HCT116 (cell line): Measurements from ENCODE around the gene IL21R. TPM values are rescaled to one million over a fixed set of nuclear protein-coding genes. Genes with fewer than 3 reads are reported as not detected.

Experiments
- ATAC-seq: fragments of 200-7000 bp; cut with Tn5 transposase; 2 replicates; pipeline ENCODE4 v1.9.1; 2020; ENCODE audit warnings: mild to moderate bottlenecking, moderate library complexity
- BruUV-seq: library from RNA; stranded (reverse); fragments of 400-500 nt; replicated peaks from 2 replicates; lab custom pipeline; 2021; lab: Mats Ljungman, UMichigan
- CTCF ChIA-PET: fragments of 300-600 bp; sonication (Branson Sonifier 250); formaldehyde crosslinking; loops from one replicate; lab custom pipeline; 2021; ENCODE audit warnings: antibody characterized with exemption; lab: Charles Lee
- POLR2A ChIA-PET: fragments of 300-600, 350-600 bp; sonication (Branson Sonifier 250); formaldehyde crosslinking; loops from one replicate; lab custom pipeline; 2021; ENCODE audit warnings: antibody characterized with exemption; lab: Charles Lee
- RAD21 ChIA-PET, 2 experiments: fragments of 300-600 bp; sonication (Branson Sonifier 250); formaldehyde crosslinking; loops; one replicate each; lab custom pipeline; 2023; ENCODE audit warnings: low total read pairs in 2 of 2; ENCODE audit not compliant: uncharacterized antibody in 2 of 2, unreplicated experiment in 2 of 2, low non-redundant PET in 1 of 2; lab: Charles Lee
- DNase-seq: peaks from one replicate; pipeline ENCODE4 v3.0.0-alpha.2; 2010; ENCODE audit warnings: low read depth, low spot score
- H2AFZ ChIP-seq: fragments of 200-600 bp; shearing (Covaris generic), sonication (generic); 2 replicates; pipeline ENCODE4 v1.6.1; 2017; ENCODE audit warnings: low read depth, mixed run types, mixed read lengths, antibody characterized with exemption, low read length; ENCODE audit not compliant: poor library complexity, severe bottlenecking
- H3K27ac ChIP-seq: 2 replicates; pipeline ENCODE4 v1.5.1; 2012; ENCODE audit warnings: low read depth, low read length
- H3K27me3 ChIP-seq: fragments of 200-600 bp; sonication (generic); 2 replicates; pipeline ENCODE4 v1.6.1; 2016; ENCODE audit warnings: mixed run types, low read length, mixed read lengths; ENCODE audit not compliant: insufficient read depth
- H3K36me3 ChIP-seq, 2 experiments: fragments of 200-500 bp in 1 of 2; fragments of 200-600 bp in 1 of 2; sonication (Bioruptor generic) in 1 of 2; sonication (generic) in 1 of 2; 2 replicates each; pipeline versions ENCODE4 v1.5.1 to v1.6.1; 2014 to 2016; ENCODE audit warnings: low read length in 2 of 2, inconsistent platforms in 1 of 2, mixed read lengths in 1 of 2, mixed run types in 1 of 2; ENCODE audit not compliant: insufficient read depth in 2 of 2, control insufficient read depth in 1 of 2
- H3K4me1 ChIP-seq, 2 experiments: fragments of 200-600 bp in 1 of 2; sonication (generic) in 1 of 2; 2 replicates each; pipeline versions ENCODE4 v1.5.1 to v1.6.1; 2012 to 2017; ENCODE audit warnings: low read length in 2 of 2, inconsistent platforms in 1 of 2, mild to moderate bottlenecking in 1 of 2, mixed read lengths in 1 of 2, mixed run types in 1 of 2, moderate library complexity in 1 of 2; ENCODE audit not compliant: insufficient read depth in 2 of 2, control insufficient read depth in 1 of 2
- H3K4me2 ChIP-seq: fragments of 200-600 bp; sonication (generic); 2 replicates; pipeline ENCODE4 v1.6.1; 2017; ENCODE audit warnings: mixed run types, low read length, mixed read lengths
- H3K4me3 ChIP-seq, 2 experiments: fragments of 200-600 bp in 1 of 2; sonication (generic) in 1 of 2; replicated peaks in 1 of 2; 2 replicates each; pipeline ENCODE4 v1.5.1; 2011 to 2016; ENCODE audit warnings: low read length in 2 of 2, control low read depth in 1 of 2, low read depth in 1 of 2, mild to moderate bottlenecking in 1 of 2, mixed read lengths in 1 of 2, mixed run types in 1 of 2
- H3K79me2 ChIP-seq: fragments of 200-600 bp; sonication (generic); 2 replicates; pipeline ENCODE4 v1.6.1; 2017; ENCODE audit warnings: mild to moderate bottlenecking, mixed run types, low read length, moderate library complexity, mixed read lengths; ENCODE audit not compliant: insufficient read depth
- H3K9ac ChIP-seq: fragments of 200-600 bp; sonication (generic); 2 replicates; pipeline ENCODE4 v1.6.1; 2016; ENCODE audit warnings: low read length, mixed read lengths
- H3K9me2 ChIP-seq: fragments of 200-600 bp; sonication (generic), shearing (Covaris generic); 2 replicates; pipeline ENCODE4 v1.6.1; 2017; ENCODE audit warnings: mixed run types, mild to moderate bottlenecking, moderate library complexity; ENCODE audit not compliant: insufficient read depth
- H3K9me3 ChIP-seq, 2 experiments: fragments of 200-500 bp in 1 of 2; fragments of 200-600 bp in 1 of 2; sonication (Bioruptor generic) in 1 of 2; sonication (generic) in 1 of 2; 2 replicates each; pipeline ENCODE4 v1.6.1; 2014 to 2017; ENCODE audit warnings: low read length in 2 of 2, mixed read lengths in 2 of 2, inconsistent platforms in 1 of 2, low read depth in 1 of 2, mild to moderate bottlenecking in 1 of 2, mixed run types in 1 of 2, moderate library complexity in 1 of 2; ENCODE audit not compliant: control insufficient read depth in 1 of 2, insufficient read depth in 1 of 2
- H4K20me1 ChIP-seq: fragments of 200-600 bp; sonication (generic), shearing (Covaris generic); 2 replicates; pipeline ENCODE4 v1.6.1; 2017; ENCODE audit warnings: mixed run types, mild to moderate bottlenecking, moderate library complexity; ENCODE audit not compliant: insufficient read depth
- ATF3 ChIP-seq: IDR thresholded peaks from 2 replicates; pipeline ENCODE4 v1.6.1; 2012
- CBX3 ChIP-seq: IDR thresholded peaks from 2 replicates; pipeline ENCODE4 v1.6.1; 2012; ENCODE audit warnings: low read depth
- EZH2 ChIP-seq: fragments of 200-600 bp; sonication (generic); IDR thresholded peaks from 2 replicates; pipeline ENCODE4 v1.6.1; 2017; ENCODE audit warnings: antibody characterized with exemption, mixed run types
- EZH2phosphoT487 ChIP-seq: fragments of 200-600 bp; IDR thresholded peaks from 2 replicates; pipeline ENCODE4 v1.6.1; 2018; ENCODE audit warnings: antibody characterized with exemption, borderline replicate concordance
- FOSL1 ChIP-seq: IDR thresholded peaks from 2 replicates; pipeline ENCODE4 v1.6.1; 2012; ENCODE audit warnings: low read depth
- JUND ChIP-seq: IDR thresholded peaks from 2 replicates; pipeline ENCODE4 v1.6.1; 2012
- MAX ChIP-seq: IDR thresholded peaks from 2 replicates; pipeline ENCODE4 v1.6.1; 2012
- POLR2AphosphoS5 ChIP-seq: IDR thresholded peaks from 2 replicates; pipeline ENCODE4 v1.6.1; 2011; ENCODE audit warnings: mild to moderate bottlenecking, low read depth, low read length, moderate library complexity
- REST ChIP-seq: IDR thresholded peaks from 2 replicates; pipeline ENCODE4 v1.6.1; 2012; ENCODE audit warnings: low read depth
- SIN3A ChIP-seq: IDR thresholded peaks from 2 replicates; pipeline ENCODE4 v1.6.1; 2012; ENCODE audit warnings: low read depth
- SP1 ChIP-seq: IDR thresholded peaks from 2 replicates; pipeline ENCODE4 v1.6.1; 2012; ENCODE audit warnings: low read depth
- ZBTB33 ChIP-seq: IDR thresholded peaks from 2 replicates; pipeline ENCODE4 v1.6.1; 2011; ENCODE audit warnings: mild to moderate bottlenecking, low read length, moderate library complexity; ENCODE audit not compliant: insufficient replicate concordance; ENCODE audit errors: extremely low read depth
- ZFX ChIP-seq: fragments of 450-650 bp; IDR thresholded peaks from 2 replicates; pipeline ENCODE4 v1.6.1; 2017
- ZNF274 ChIP-seq: fragments of 200-500 bp; sonication (Bioruptor generic); IDR thresholded peaks from 2 replicates; pipeline ENCODE4 v1.6.1; 2014; ENCODE audit warnings: mild to moderate bottlenecking, low read depth, low read length, inconsistent platforms
- intact Hi-C: fragments of 100-400 bp; cut with micrococcal nuclease; formaldehyde crosslinking; loops from 2 replicates; pipeline ENCODE4 v1.10.0; 2022
- total RNA-seq: library from RNA; stranded (reverse); gene quantifications from one replicate; pipeline ENCODE4 v1.2.1, GENCODE V29; 2021; ENCODE audit not compliant: unreplicated experiment

The IL21R gene
- total RNA-seq, 1 experiment from 2014 or later: 1.2 TPM

- H3K9me3 ChIP-seq: no peaks in the 10 kb centered on the region
- no peak overlapping the region for H3K4me3 ChIP-seq
- RAD21 ChIA-PET: no interaction called here
- no peaks in the 10 kb centered on the region for H4K20me1 ChIP-seq
- H3K79me2 ChIP-seq: no peaks in the 10 kb centered on the region
- TF ChIP-seq JUND: no peak
- TF ChIP-seq REST: no peak
- TF ChIP-seq ATF3: no peak
- no peak for TF ChIP-seq EZH2
- no peak for TF ChIP-seq EZH2phosphoT487
- TF ChIP-seq ZFX: no peak
- TF ChIP-seq POLR2AphosphoS5: no peak
- no peak for TF ChIP-seq FOSL1
- no peak for TF ChIP-seq ZNF274
- no peak for TF ChIP-seq ZBTB33
- no peak for TF ChIP-seq CBX3
- TF ChIP-seq SIN3A: no peak
- TF ChIP-seq MAX: no peak
- TF ChIP-seq SP1: no peak
- TF ChIP-seq, all 23 proteins: peak for 0
- Histone ChIP-seq H3K4me2 (no peak overlapping the region), H3K4me1 (no peaks in the 10 kb centered on the region), H3K9me2 (no peaks in the 10 kb centered on the region), H2AFZ (no peak overlapping the region), H3K9ac (no peak overlapping the region), H3K36me3 (peaks cover 55 to 70% of the 10 kb centered on the region in 2 experiments), H3K27ac (no peak overlapping the region), H3K27me3 (no peaks in the 10 kb centered on the region)
- no TSS peak for BruUV-seq
- DNase-seq (no peak), ATAC-seq (no peak)
- ChIA-PET POLR2A (no interaction called here), CTCF (no interaction called here)
- intact Hi-C loops: no loop called here
Measured at GRCh38 chr16:27485811-27486210, 83.8 kb downstream of the IL21R start.
